NB4 (cell line): ENCODE data around the gene OR2A2.

Experiments
- MAX ChIP-seq: IDR thresholded peaks from 2 replicates; pipeline ENCODE4 v1.6.1; 2011; ENCODE audit warnings: low read depth, low read length
- POLR2A ChIP-seq: IDR thresholded peaks from 2 replicates; pipeline ENCODE4 v1.6.1; 2011; ENCODE audit warnings: mild to moderate bottlenecking; ENCODE audit not compliant: insufficient read length; ENCODE audit errors: extremely low read depth
- TF ChIP-seq, protein P1 (sequence below): IDR thresholded peaks from one replicate; pipeline ENCODE4 v1.5.1; 2012; ENCODE audit warnings: low read depth, low read length

DNA sequence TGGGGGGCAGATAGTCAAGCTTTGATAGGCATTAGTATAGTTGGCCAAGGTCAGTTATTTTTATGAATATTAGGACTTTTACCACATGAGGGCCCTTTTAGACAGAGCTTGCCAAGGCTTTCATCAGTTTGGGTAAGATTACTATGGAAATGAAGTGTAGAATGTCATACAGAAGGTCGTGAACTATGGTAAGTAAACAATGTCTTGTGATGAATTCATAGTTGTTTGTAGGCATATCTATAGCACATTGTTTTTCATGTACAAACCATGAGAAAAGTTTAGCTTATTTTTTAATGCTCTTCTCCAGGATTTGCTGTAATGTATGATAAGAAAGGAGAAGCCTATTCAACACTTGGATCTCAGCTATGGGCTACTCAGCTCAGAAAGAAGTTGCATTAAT is 4.3 kb downstream of the OR2A2 start:
- TF ChIP-seq, protein P1, sequence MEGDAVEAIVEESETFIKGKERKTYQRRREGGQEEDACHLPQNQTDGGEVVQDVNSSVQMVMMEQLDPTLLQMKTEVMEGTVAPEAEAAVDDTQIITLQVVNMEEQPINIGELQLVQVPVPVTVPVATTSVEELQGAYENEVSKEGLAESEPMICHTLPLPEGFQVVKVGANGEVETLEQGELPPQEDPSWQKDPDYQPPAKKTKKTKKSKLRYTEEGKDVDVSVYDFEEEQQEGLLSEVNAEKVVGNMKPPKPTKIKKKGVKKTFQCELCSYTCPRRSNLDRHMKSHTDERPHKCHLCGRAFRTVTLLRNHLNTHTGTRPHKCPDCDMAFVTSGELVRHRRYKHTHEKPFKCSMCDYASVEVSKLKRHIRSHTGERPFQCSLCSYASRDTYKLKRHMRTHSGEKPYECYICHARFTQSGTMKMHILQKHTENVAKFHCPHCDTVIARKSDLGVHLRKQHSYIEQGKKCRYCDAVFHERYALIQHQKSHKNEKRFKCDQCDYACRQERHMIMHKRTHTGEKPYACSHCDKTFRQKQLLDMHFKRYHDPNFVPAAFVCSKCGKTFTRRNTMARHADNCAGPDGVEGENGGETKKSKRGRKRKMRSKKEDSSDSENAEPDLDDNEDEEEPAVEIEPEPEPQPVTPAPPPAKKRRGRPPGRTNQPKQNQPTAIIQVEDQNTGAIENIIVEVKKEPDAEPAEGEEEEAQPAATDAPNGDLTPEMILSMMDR = no peak
- no peak for TF ChIP-seq POLR2A
- no peak for TF ChIP-seq MAX
